HG03342 (cell line): ENCODE data around the gene ID2.

Experiments
- ATAC-seq: cut with Tn5 transposase; IDR thresholded peaks from one replicate; pipeline ENCODE4 v1.9.1; 2021; ENCODE audit warnings: mild to moderate bottlenecking, moderate library complexity; ENCODE audit not compliant: unreplicated experiment

The ID2 gene

GRCh38 chr2:8647462-8647857, 34.4 kb upstream of the ID2 start:
- no peak for ATAC-seq

GRCh38 chr2:8648441-8649213, 33.2 kb upstream of the ID2 start:
- no peak for ATAC-seq

- ATAC-seq, result no peak
These were observed 32.1 kb upstream of the ID2 start for GRCh38 chr2:8649718-8650117.

GRCh38 chr2:8650256-8650655, 31.6 kb upstream of the ID2 start:
- no peak for ATAC-seq

DNA sequence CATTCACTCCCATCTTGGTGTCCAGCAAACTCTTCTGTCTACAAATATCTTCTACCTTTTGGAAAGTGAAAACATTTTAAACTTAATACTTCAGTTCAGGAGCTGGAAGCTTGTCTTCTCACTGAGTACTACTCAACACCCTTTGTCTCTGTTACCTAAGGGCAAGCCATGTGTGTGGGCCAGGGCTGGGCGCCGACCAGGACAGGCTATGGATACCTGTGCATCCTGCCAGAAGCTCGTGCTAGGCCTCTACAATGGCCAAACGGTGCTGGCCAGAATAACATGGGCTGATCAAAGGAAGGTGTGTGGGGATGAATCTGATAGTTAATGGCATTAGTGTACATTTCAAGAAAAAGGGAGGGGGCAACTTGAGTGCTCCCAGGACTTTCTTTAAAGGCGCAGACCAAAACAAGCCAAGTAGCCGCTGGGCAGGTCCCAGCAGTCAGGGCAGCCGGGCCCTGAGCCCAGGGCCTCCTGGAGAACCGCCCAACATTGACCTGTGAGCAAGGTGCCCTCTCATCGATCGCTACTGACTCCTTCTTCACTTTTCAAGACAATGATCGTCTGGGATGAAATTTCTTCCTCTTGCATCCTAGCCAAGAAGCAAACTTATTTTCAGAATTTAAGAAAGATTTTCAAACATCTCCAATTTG, 29.0 kb upstream of the ID2 start:
- ATAC-seq, result no peak

DNA sequence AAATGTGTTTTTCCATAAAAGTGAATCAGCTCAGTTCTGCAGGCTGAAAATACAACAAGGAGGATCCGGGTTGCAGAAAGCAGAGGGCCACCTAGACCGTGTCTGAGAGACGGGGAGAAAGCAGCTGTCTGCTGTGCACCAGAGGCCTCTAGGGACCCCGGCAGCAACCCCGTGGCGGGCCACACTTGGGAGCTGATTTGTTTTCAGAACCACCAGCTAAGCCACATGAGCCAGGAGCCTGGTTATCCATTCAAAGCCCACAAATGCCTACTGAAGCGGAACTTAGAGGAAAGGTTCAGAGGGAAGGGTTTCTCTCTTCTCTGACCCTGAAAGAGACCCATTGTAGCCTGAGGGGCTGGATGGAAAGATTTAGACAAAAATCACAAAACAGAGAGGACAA, 28.4 kb upstream of the ID2 start:
- ATAC-seq, result no peak

DNA sequence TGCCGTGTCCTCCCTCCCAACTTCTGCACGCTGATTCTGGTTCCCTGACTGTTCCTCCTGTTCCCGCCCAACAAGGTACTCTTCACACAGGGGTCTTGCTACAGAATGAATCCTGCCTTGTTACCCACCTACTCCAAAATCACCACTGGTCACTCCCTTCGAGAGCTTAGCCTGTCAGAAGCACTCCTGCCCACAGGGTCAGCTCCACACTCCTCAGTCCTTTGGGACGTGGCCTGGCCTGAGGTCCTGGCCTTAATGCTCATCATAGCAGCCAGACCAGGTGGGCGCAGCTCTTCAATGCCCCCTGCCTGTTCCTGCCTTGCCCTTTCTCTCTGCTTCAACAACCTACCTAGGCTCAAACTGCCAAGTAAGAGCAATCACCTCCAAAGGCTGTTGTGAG, 27.8 kb upstream of the ID2 start:
- ATAC-seq, result no peak

GRCh38 chr2:8654483-8654882, 27.4 kb upstream of the ID2 start:
- no peak for ATAC-seq

DNA sequence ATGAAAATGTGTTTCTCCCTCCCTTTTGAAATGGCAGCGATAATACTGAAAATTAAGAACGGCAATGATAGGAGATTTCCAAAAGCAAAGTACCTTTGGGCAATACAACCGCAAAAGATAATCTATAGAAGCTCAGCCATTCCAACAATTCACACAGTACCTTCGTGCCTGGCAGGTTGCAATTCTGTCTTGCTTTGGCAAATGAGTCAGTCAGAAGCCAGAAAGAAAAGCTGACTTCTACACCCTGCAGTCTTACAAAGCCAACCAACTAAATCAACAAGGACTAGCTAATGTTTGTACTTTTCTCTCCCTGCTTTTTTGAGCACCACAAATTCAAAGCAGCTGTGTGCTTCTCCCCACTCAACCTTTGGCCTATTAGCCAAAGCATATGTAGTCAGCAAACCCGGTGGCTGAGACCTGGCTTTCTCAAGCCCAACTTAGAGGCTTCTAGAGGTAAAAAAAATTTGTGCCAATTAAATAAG, 25.7 kb upstream of the ID2 start:
- ATAC-seq, result no peak

GRCh38 chr2:8656811-8657210, 25.0 kb upstream of the ID2 start:
- no peak for ATAC-seq

DNA sequence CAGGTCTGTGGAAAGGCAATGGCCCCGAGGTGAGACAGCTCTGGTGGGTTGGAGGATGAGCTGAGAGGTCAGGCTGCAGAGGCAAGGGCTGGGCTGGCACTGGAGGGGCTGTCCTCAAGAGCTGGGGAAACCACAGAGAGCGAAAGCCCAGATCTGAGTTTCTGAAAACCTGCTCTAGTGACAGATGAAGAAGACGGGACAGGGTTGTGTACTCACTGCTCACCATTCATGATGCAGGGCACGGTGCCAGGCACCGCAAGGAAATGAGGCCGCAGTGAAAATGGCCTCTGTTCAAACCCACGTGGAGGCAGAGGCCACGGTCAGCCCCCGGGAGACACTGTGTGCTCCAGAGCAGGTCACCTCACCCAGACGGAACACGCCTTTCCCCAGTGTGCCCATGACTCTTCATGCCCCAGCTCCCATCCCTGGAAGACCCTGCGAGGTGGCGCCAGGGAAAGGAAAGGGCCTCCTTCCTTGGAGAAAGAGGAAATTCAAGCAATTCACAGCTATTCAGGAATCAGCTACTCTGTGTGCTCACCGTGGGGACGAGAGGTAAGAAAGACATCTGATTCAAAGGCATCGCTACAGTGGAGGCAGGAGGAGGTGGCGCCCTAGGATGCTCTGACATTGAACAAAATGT, 24.3 kb upstream of the ID2 start:
- peak; percentile 57 for ATAC-seq

GRCh38 chr2:8658064-8658862, 23.6 kb upstream of the ID2 start:
- no peak for ATAC-seq

GRCh38 chr2:8659092-8659734, 22.6 kb upstream of the ID2 start:
- no peak for ATAC-seq

GRCh38 chr2:8659735-8660492, 21.9 kb upstream of the ID2 start:
- ATAC-seq, result no peak

DNA sequence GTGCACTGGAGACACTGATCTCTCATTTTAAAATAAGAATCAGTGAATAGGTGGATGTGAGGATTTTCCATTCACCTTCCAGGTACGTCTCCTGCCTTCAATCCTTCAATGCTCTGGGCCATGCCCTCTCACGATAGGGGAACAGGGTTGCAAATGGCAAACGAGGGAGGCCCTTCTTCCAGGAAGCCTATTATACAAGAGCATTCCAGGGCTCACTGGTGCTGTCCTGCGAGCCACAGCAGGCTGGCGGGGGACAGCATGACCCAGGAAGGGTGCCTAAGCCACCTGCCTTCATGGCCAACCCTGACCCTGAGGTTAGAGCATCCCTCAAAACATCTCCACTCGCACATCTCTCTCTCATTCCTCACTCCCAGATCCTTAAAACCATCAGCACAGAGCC, 20.6 kb upstream of the ID2 start:
- ATAC-seq, result no peak

GRCh38 chr2:8661736-8662135, 20.1 kb upstream of the ID2 start:
- no peak for ATAC-seq

DNA sequence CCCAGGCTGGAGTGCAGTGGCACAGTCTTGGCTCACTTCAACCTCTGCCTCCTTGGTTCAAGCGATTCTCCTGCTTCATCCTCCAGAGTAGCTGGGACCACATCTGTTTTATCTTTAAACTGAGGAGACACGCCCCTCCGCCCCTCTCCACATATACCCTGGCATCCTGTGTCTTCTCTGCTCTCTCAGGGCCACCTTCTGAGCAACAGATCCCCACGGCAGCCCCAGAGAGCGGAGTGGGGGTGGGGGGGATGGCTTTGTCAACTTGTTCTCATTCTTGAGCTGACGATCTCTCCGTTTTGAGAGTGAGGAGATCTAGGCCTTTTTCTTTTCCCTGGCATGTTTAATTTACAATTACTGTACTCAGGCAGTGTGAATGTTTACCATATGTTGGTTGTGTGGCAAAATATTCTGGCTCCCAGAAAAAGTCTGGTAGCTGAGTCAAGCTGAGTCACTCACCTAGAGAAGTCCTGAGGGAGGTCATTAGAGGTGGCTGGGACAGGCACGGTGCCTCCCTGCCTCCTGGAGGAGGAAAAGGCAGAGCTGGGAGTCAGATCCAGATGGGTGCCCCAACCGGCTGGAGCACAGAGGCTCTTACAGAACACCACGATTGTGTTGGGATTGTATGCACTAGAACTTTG, 19.5 kb upstream of the ID2 start:
- ATAC-seq, result no peak

DNA sequence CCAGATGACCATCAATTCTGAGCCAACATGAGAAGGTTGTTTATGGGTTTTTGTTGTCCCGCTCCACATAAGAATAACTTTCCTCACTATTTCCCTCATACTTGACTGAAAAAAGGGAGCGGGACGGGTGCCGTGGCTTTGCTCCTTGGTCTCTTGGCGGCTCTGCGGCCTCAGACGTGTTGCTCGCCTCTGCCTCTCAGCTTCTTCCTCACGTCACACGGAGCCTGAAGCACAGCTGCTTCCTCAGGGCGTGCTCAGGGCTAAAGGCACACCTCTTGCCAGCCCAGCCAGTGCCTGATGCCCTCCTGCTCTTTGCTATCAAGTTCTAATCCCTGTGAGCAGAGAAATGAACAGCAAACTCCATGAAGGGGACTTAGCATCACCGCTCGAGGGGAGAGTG, 17.9 kb upstream of the ID2 start:
- no peak for ATAC-seq

DNA sequence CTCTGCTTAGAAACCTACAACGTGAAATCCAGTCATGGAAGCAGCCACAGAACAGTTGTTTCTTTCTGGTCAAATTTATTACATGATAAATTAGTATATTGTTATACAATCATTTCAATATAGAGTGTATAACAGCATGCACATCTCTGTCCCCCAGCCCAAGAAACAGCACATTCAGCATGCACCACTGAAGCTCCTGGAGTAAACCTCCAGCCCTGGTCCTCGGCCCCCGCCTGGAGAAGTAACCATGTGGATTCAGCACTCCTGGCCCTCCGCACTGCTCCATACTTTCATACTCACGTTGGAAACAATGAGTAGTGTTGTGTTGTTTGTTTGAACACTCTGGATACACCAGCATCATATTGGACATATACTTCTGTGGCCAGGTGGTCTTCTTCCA, 15.3 kb upstream of the ID2 start:
- no peak for ATAC-seq
